HG02870 (cell line): ENCODE results near the gene PMEL.

ENCODE experiments used
- ATAC-seq: cut with Tn5 transposase; IDR thresholded peaks from one replicate; pipeline ENCODE4 v1.9.1; 2021; ENCODE audit warnings: mild to moderate bottlenecking, moderate library complexity; ENCODE audit not compliant: unreplicated experiment

PMEL gene

DNA sequence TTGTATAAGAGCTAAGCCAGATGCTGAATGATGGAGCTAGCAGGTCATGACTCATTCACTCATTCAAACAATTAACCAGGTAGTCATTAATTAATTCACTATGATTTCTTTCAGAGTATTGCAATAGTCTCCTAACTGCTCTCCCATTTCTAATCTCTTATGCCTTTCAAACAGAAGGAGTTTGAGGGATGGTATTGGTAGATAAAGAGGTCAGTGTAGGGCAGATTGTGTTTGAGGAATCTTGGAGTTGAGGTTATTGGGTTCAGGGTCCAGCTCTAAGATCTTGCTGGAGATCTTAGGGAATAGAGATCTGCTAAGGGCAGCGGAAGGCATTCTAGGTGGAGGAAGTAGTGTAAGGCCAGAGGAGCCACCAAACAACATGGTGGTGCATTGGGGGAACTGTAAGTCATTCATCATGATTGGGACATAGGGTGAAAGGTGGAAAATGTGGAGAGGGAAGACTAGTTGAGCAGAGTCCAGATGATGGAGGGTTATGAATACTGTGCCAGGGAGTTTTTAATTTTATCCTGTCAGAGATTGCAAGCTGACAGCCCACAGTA is 23.2 kb downstream of the PMEL start:
- no peak for ATAC-seq

DNA sequence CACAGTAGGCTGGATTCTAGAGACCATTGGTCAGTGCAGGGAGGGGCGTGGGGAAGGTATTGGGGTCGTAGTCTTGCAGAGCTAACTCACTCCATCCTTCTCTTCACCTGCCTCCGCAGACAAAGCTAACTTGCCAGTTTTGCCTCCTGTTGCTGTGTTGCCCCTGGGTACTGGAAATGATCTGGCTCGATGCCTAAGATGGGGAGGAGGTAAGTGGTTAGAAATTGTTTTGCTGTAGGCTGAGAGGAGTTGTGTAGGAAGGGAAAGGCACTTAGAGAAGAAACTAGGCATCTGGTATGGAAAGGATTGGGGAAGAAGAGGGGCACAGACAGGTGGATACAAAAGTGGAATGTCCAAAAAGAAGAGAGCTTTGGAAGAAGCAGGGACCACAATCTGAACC is 23.8 kb downstream of the PMEL start:
- ATAC-seq, result no peak

DNA sequence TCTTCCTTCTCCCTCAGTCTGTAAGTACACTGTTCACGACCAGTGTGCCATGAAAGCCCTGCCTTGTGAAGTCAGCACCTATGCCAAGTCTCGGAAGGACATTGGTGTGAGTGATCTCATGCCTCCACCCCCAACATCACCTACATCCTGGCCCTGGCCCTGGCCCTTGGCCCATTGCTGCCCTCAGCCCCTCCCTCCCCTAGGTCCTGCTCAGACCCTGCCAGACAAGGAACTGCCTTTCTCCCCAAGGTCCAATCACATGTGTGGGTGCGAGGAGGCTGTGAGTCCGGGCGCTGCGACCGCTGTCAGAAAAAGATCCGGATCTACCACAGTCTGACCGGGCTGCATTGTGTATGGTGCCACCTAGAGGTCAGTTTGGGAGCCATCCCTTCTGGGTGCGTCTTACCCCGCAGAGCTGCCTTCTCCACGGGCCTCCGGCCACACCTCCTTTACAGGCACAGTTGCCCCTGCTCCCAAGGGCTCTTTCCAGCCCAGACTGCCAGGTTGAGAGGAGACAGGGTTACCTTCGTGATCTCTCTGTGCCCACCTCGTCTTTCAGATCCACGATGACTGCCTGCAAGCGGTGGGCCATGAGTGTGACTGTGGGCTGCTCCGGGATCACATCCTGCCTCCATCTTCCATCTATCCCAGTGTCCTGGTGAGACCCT is 25.6 kb downstream of the PMEL start:
- ATAC-seq, result peak; percentile 98

DNA sequence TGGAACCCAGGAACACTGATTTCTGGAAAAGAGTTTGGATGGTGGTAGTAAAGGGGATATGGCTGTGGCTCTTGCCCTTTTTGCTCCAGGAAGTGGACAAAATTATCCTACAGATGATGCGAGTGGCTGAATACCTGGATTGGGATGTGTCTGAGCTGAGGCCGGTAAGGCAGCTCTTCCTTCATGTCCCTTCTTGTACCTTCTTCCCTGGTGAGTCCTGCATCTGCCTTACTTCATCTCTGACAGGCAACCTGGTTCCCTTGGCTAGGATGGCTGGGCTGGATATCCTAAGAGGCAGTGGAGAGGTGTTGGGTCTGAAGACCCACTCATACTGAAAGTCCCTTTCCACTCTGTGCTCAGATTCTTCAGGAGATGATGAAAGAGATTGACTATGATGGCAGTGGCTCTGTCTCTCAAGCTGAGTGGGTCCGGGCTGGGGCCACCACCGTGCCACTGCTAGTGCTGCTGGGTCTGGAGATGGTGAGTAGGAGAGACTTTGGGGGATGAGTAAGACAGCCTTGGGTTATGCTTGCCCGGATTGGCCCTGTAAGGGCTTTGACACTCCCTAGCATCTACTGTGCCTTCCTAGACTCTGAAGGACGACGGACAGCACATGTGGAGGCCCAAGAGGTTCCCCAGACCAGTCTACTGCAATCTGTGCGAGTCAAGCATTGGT is 26.9 kb downstream of the PMEL start:
- ATAC-seq, result no peak

DNA sequence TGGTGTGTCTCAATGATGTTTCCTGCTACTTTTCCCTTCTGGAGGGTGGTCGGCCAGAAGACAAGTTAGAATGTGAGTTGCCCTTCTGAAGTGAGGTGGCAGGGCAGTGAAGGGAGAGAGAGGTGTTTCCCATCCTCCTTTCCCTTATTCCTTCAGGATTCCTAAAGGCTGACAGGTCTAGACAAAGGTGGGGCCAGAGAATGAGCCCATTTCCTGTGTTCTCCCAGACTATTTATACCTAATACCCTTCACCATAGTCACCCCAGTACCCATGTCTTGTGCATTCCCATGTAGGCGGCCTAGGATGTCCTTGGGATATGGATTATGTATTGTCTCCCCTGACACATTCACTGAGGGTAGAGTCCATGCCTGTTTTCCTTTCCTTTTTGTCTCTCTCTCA is 27.9 kb downstream of the PMEL start:
- no peak for ATAC-seq

DNA sequence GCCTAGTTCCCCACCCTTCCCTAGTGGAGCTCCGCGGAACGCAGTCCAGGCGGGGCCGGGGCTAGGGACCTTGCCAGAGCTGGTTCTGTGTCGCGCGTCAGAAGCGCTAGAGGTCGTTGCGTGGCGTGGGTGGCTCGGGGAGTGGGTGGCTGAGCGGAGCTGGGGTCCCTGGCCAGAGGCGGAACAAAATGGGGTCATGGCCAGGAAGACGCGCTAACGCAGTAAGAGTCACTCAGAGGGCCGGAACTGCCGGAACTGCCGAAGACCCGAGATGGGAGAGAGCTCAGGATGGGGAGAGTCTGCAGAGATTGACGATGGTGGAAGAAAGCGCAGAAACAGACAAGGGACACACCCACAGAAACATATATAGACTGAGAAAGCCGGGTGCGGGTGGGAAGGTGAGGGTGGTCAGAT is 30.1 kb downstream of the PMEL start:
- no peak for ATAC-seq

DNA sequence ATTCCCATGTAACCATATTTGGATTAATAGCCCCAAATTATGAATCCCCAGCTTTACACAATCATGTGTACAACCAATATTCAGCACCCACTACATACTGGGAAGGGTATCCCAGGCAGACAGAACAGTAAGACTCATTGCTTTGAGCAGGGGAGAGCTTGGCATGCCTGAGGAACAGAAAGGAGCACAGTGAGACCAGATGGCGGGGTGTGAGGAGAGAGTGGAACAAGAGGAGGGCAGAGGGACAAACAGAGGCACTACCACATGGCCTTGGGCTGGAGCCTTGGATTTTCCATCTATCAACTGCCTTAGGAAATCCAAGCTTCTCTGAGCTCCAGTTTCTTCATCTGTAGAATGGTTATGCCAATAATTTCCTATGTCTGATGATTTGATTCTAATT is 31.1 kb downstream of the PMEL start:
- no peak for ATAC-seq

DNA sequence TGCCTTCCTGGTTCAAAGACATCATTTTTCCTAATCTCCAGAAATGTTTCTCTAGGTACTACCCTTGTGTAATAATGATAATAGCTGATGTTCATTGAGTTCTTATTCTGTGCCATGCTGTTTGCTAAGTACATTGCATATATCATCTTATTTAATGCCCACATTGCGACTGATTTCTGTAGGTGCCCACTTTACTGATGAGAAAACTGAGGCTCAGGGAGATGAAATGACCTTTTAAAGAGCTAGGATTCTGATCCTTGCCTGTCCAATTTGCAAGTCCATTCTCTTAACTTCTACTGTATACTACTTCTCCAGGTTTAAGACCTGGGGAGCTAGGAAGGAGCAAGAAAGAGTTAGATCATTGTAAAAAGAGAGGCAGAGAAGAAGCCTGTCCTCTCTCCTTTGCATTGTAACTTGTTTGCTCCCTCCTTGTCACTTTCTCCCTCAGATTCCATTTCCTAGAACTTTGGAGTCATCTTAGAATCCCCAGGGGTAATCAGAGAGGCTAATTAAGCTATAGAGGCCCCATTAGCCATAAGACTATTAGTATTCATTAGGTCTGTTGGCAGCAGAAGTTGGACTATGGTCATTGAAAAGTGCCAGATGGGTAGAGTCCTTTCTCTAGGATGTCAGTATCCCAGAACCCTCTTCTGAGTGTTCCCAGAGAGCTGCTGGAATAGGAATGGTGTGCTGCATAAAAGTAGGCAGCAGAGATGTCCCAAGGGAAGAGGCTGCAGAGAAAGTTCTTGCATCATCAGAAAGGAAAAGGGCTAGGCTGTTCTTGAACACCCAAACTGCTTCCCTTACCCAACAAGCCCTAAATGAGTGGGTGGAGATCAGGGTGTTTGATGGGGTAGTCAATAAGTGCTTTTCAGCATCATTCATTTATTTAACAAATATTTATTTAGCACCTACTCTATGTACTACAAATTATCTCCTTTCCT is 31.8 kb downstream of the PMEL start:
- ATAC-seq, result no peak

DNA sequence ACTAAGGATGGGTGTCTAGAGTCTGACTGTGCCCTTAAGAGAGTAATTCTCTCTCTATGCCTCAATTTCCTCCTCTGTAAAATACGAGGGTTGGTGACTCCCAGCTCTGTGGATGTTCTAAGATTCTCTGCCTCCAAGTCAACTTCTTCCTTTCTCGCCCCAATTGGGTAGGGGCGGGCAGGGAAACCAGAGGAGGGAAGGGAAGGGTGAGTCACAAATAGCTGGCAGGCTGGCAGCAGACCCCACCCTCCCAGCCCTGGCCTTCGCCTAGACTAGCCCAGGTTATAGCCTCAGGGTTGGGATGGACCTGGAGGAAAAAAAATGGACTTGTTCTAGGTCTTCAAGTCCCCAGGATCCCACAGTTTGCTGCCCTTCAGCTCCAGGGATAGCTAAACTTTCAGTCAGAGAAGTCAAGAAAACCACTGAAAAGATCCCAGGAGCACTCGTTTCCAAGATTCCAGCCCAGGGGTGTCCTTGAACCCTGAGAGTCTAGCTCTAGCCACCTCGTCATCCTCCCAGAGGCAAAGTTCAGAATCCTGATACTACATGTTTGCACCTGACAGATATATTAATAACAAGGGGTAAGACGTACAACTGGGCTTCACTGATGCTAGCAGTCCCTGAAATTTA is 32.6 kb downstream of the PMEL start:
- ATAC-seq, result no peak

DNA sequence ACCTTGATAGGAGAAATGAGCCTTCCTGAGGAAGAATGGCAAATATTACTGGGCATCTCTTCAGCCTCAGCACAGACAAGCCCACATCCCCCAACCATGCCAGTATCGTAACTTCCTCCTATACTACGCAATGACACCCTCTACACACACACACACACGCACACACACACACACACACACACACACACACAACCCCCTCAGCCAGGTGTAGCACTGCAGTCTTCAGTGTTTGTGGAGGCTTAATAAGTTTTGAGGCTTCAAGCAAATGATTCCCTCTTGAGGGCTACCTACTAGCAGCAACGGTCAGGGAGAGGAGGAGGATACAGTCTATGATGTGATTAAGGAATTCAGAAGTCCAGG is 33.3 kb downstream of the PMEL start:
- no peak for ATAC-seq

DNA sequence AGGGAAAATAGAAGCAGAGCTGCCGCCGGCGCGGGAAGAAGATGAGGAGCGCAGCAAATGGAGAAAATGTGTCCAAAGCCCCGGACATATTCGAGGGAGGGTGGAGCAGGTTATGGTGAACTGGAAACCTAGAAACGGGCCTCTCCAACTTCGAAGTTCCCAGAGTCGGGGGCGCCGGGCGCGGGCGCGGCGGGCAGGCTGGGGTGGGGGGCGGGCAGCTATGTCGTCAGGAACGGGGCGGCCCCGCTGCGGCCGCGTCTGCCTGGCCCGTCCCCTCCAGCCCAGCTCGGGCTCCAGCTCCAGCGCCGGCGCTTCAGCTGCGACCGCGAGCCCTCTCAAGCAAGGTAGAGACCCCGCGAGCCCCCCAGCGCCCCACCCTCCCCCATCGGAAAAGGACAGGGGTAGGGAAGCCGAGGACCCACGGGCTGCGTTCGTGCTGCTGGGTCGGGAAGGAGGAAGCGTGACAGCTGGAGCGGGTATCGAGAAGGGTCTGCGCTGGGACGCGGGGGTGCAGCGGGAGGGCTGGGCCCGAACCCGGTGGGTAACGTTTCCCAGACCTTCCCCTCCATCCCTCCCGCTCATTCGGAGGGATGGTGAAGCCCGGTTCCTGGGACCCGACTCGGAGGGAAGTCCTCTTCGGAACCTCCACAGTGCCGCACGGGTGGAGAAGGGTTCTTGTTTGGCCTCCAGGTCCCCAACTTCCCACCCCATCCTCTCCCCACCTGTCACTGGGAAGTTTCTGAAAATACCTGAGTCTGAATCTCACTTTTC is 33.9 kb downstream of the PMEL start:
- no peak for ATAC-seq

DNA sequence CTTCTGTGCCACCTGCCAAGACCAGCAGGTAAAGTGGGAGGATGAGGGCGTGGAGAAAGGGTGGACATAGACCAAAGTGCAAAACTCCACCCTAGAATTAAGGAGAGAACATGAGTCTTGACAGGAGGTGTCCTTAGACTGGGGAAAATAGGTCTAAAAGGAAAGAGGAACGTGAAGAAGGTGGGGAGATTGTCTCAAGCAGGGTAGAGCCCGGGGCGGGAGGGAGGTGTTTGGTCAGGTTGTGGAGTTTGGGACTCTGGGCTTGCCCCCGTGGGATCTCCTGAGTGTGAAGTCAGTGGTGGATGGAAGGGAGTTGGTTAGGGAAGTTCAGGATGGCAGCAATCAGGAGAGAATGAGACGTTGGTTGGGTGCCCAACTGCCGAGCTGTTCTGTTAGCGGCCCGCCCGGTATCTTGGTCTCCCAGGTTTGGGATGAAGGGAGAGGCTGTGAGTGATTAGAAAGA is 34.5 kb downstream of the PMEL start:
- no peak for ATAC-seq

DNA sequence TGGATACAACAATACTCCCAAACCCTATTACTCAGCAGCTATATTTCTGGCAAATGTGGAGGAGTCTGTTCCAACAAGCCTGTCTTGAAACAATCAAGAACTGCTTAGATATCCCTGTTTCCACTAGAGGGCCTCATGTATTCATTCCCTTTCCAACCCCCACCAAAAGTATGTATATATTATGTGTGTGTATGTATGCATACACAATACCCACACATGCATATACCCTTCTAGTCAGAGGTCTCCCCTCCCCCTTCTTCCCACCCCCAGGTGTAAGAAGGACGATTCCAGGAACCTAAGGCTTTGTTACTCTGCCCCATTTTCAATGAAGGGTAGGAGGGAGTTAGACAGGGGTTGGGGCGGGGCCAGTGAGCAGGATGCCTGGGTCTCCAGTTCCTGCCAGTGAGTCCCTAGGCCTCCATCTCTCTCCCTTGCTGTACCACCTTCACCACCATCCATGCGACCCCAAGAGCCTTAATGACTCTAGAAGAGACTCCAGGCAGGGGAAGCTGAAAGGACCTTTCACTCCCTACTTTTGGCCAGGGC is 35.0 kb downstream of the PMEL start, which contains the start of gene DGKA:
TSS of gene DGKA (plus strand) at position 392 of the 546 bp plus-strand sequence. CDS start 5,342 bp downstream, outside the sequence.
- ATAC-seq, result peak; percentile 16

DNA sequence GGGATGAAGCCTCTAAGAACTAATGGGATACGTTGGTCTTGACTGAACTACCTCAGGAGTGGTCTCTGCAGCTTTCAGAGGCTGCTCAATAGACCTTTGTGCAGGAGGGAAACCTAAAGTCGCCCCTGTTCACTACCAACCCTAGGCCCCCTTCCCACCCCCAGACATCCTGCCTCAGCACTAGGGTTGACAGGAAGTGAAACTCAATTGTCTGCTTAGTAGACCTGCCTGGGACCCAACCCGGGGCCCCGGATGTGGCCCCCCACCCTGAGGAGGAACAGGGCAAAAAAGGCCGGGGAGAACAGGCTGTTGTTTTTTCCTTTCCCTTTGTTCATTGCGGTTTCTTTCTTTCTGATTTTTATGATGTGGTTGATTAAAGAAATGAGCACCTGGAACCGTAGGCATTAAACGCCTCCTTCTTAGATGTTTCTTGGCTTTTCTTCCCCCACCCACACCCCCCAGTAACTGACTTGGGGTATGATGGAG is 36.5 kb downstream of the PMEL start:
- peak; percentile 32 for ATAC-seq

DNA sequence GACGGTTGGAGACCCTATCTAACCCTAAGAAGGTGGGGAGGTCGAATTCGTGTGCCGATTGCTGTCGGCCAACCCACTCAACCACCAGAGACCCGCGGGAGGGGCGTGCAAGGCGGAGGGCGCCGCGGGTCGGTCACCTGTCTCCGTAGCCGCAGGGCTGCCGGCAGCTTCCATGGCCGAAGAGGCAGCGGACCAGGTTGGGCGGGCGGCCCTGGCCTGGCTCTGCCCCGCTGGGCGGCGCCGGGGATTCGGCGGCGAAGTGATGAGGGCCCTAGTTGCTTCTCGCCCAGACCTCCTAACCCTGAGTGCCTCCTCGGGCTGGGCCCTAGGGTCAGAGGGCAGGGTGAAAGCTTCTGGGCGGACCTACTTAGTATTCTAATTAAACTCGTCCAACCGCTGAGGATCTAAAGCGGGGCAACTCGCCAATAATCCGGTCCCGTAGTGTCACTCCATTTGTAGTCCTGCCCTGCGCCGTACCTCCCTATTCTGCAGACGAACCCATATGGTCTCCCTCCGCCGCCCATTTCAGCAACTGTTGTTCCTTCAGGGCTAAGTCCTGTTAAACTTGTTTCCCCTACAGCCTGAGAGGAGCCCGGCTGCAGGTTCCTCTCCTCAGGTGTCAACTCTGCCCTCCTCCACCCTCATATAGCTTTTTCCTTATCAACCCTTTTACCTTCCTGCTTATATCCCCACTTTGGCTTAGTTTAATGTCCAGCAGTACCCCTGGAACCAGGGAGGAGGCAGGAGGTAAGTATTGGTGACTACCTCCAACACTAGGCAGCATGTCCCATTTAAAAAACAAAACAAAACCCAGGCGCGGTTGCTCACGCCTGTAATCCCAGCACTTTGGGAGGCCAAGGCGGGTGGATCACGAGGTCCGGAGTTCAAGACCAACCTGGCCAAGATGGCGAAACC is 38.0 kb downstream of the PMEL start, which contains the start of gene PYM1:
TSS of gene PYM1 (minus strand) at position 307 of the 915 bp plus-strand sequence. CDS start at position 174, 133 bp downstream.
- peak; percentile 30 for ATAC-seq

DNA sequence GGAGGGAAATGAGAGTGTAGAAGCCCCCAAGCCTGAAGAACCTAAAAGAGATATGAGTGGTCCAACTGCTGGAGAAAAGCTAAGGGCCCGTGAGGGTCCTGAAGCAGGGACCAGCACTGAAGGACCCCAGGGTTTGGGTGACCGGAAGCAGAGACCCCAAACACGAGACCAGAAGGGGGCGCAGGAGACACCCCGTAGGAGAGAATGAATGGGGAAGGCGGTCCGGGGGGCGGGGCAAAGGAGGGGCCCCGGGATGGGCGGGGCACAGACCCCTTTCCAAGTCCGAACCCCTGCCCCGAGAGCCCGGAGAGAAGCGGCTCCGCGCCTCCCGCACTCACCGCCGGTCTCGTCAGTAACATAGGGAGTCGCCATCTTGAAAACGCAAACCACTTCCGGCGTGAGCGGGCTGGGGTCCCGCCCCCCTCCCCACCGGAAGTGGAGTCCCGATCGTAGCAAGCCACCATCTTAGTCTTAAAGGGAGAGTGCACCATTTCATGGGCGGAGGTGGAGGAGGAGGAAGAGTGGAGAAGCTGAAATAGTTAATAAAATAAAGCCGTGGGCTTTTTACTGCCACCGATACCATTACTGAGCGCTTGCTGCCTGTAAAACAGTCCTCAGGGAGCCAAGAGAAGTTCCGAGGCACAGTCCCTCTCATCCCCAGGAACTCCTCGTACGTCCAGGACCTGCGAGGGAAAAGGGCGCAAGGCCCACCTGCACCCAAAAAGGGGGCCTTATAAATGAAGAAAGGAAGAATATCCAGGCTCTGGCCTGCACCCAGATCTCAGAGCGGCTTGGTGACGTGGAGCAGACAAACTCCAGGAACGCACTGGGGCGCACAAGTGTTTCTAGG is 38.9 kb downstream of the PMEL start:
- ATAC-seq, result peak; percentile 42
